ENCODE results near the gene DENND1A. TPM values are rescaled to one million over a fixed set of nuclear protein-coding genes. Genes with fewer than 3 reads are reported as not detected.

DENND1A gene
- total RNA-seq, 1 experiment from 2014 or later, result 42.5 TPM

- no TSS peak for BruUV-seq (replicated peaks)
- no peaks in the 10 kb centered on the region for H3K9me3 Mint-ChIP-seq (ENCODE audit: unreplicated experiment)
- intact Hi-C loops (cut with micrococcal nuclease), result no loop called here
- peak; percentile 23 for DNase-seq (ENCODE audit: unreplicated experiment)
- POLR2A ChIA-PET, result no interaction called here
- H3K4me1 Mint-ChIP-seq (ENCODE audit: insufficient read depth, unreplicated experiment), result no peaks in the 10 kb centered on the region
- CTCF ChIA-PET, result no interaction called here
- no peak overlapping the region for H3K4me3 Mint-ChIP-seq (ENCODE audit: unreplicated experiment)
- H3K27me3 Mint-ChIP-seq (ENCODE audit: insufficient read depth, unreplicated experiment), result no peaks in the 10 kb centered on the region
- no peak overlapping the region for H3K27ac Mint-ChIP-seq (ENCODE audit: low read depth, unreplicated experiment)
- peaks cover 6% of the 10 kb centered on the region for H3K36me3 Mint-ChIP-seq (ENCODE audit: insufficient read depth, unreplicated experiment)
- no peak for TF ChIP-seq CTCF (IDR thresholded peaks at IDR 0.05; ENCODE audit: unreplicated experiment)
These were observed 483.8 kb downstream of the DENND1A start for GRCh38 chr9:123445981-123446610.

GRCh38 chr9:123445116-123445515 is 484.8 kb downstream of the DENND1A start:
- Mint-ChIP-seq H3K27ac (ENCODE audit: low read depth, unreplicated experiment) (no peak overlapping the region), H3K27me3 (ENCODE audit: insufficient read depth, unreplicated experiment) (no peaks in the 10 kb centered on the region), H3K9me3 (ENCODE audit: unreplicated experiment) (no peaks in the 10 kb centered on the region), H3K4me1 (ENCODE audit: insufficient read depth, unreplicated experiment) (no peaks in the 10 kb centered on the region), H3K4me3 (ENCODE audit: unreplicated experiment) (no peak overlapping the region), H3K36me3 (ENCODE audit: insufficient read depth, unreplicated experiment) (peaks cover 7% of the 10 kb centered on the region)
- intact Hi-C loops (cut with micrococcal nuclease), result no loop called here
- no peak for TF ChIP-seq CTCF (IDR thresholded peaks at IDR 0.05; ENCODE audit: unreplicated experiment)
- ChIA-PET POLR2A (no interaction called here), CTCF (no interaction called here)
- no TSS peak for BruUV-seq (replicated peaks)
- no peak for DNase-seq (ENCODE audit: unreplicated experiment)

GRCh38 chr9:123441769-123442168 is 488.2 kb downstream of the DENND1A start:
- POLR2A ChIA-PET, result no interaction called here
- intact Hi-C loops (cut with micrococcal nuclease), result no loop called here
- Mint-ChIP-seq H3K27me3 (ENCODE audit: insufficient read depth, unreplicated experiment) (no peaks in the 10 kb centered on the region), H3K36me3 (ENCODE audit: insufficient read depth, unreplicated experiment) (peaks cover 23% of the 10 kb centered on the region), H3K9me3 (ENCODE audit: unreplicated experiment) (no peaks in the 10 kb centered on the region), H3K4me3 (ENCODE audit: unreplicated experiment) (no peak overlapping the region), H3K27ac (ENCODE audit: low read depth, unreplicated experiment) (no peak overlapping the region), H3K4me1 (ENCODE audit: insufficient read depth, unreplicated experiment) (no peaks in the 10 kb centered on the region)
- BruUV-seq (replicated peaks), result no TSS peak
- DNase-seq (ENCODE audit: unreplicated experiment), result no peak
- TF ChIP-seq CTCF (IDR thresholded peaks at IDR 0.05; ENCODE audit: unreplicated experiment), result no peak
- CTCF ChIA-PET, result no interaction called here

GRCh38 chr9:123440256-123440655 is 489.7 kb downstream of the DENND1A start:
- ChIA-PET CTCF (no interaction called here), POLR2A (no interaction called here)
- Mint-ChIP-seq H3K27me3 (ENCODE audit: insufficient read depth, unreplicated experiment) (no peaks in the 10 kb centered on the region), H3K36me3 (ENCODE audit: insufficient read depth, unreplicated experiment) (peaks cover 23% of the 10 kb centered on the region), H3K4me3 (ENCODE audit: unreplicated experiment) (no peak overlapping the region), H3K4me1 (ENCODE audit: insufficient read depth, unreplicated experiment) (no peaks in the 10 kb centered on the region), H3K9me3 (ENCODE audit: unreplicated experiment) (no peaks in the 10 kb centered on the region), H3K27ac (ENCODE audit: low read depth, unreplicated experiment) (no peak overlapping the region)
- BruUV-seq (replicated peaks), result no TSS peak
- DNase-seq (ENCODE audit: unreplicated experiment), result no peak
- TF ChIP-seq CTCF (IDR thresholded peaks at IDR 0.05; ENCODE audit: unreplicated experiment), result no peak
- intact Hi-C loops (cut with micrococcal nuclease), result no loop called here
